G401 (cell line): Measurements from ENCODE around the gene RPL15. TPM values are rescaled to one million over a fixed set of nuclear protein-coding genes. Genes with fewer than 3 reads are reported as not detected.
"Not testable (repeated sequence)": the region's sequence is repeated elsewhere in the genome, so short reads cannot be mapped to it uniquely, and the experiment has no call there.

Experiments used
- DNase-seq: peaks from one replicate; pipeline ENCODE4 v3.0.0-alpha.2; 2015; ENCODE audit warnings: low spot score
- in situ Hi-C: cut with HindIII; loops from 2 replicates; pipeline ENCODE4 v1.10.0; 2016; ENCODE audit warnings: low sequenced_read_pairs, mixed read lengths
- total RNA-seq: library from RNA; depleted of rRNA; stranded (reverse); fragments of >200 nt; shearing (Covaris generic); gene quantifications from 2 replicates; pipeline ENCODE4 v1.2.3, GENCODE V29; 2014; rRNA removed

Gene RPL15
- 5,783 and 6,412 TPM in 2 replicates for total RNA-seq

GRCh38 chr3:23916886-23917678 lies at the start of gene RPL15, which contains the start of gene NKIRAS1:
TSS of gene RPL15 (plus strand) at chr3:23917132. CDS start at chr3:23917860, 728 bp downstream.
TSS of gene NKIRAS1 (minus strand) at chr3:23916990. CDS start at chr3:23910904, 6,086 bp downstream.
- DNase-seq: peak; percentile 97
- in situ Hi-C loops: no loop called here

- no peak for DNase-seq
- in situ Hi-C loops: no loop called here
Observed at GRCh38 chr3:23867400-23867799, 49.5 kb upstream of the RPL15 start.

GRCh38 chr3:23867838-23868237 lies 49.1 kb upstream of the RPL15 start:
- DNase-seq: no peak
- in situ Hi-C loops: no loop called here

- no peak for DNase-seq
- in situ Hi-C loops: no loop called here
Observed at GRCh38 chr3:23869977-23870662, 46.8 kb upstream of the RPL15 start.

GRCh38 chr3:23870663-23871043 lies 46.3 kb upstream of the RPL15 start:
- DNase-seq, in situ Hi-C loops: not testable (repeated sequence)

GRCh38 chr3:23871361-23871760 lies 45.6 kb upstream of the RPL15 start:
- in situ Hi-C loops, DNase-seq: not testable (repeated sequence)

- no peak for DNase-seq
- in situ Hi-C loops: no loop called here
Observed at GRCh38 chr3:23872330-23872729, 44.6 kb upstream of the RPL15 start.

GRCh38 chr3:23873941-23874340 lies 43.0 kb upstream of the RPL15 start:
- in situ Hi-C loops: no loop called here
- DNase-seq: no peak

- in situ Hi-C loops: no loop called here
- DNase-seq: no peak
Observed at GRCh38 chr3:23874359-23875112, 42.4 kb upstream of the RPL15 start.

GRCh38 chr3:23875113-23875725 lies 41.7 kb upstream of the RPL15 start:
- DNase-seq: no peak
- in situ Hi-C loops: no loop called here

GRCh38 chr3:23876923-23877322 lies 40.0 kb upstream of the RPL15 start:
- DNase-seq: no peak
- in situ Hi-C loops: no loop called here

GRCh38 chr3:23877329-23877980 lies 39.5 kb upstream of the RPL15 start:
- DNase-seq: no peak
- in situ Hi-C loops: no loop called here

GRCh38 chr3:23879485-23879884 lies 37.4 kb upstream of the RPL15 start:
- DNase-seq: no peak
- in situ Hi-C loops: no loop called here

- in situ Hi-C loops: no loop called here
- DNase-seq: no peak
Observed at GRCh38 chr3:23880703-23881339, 36.1 kb upstream of the RPL15 start.

- DNase-seq, in situ Hi-C loops: not testable (repeated sequence)
Observed at GRCh38 chr3:23881993-23882392, 34.9 kb upstream of the RPL15 start.

GRCh38 chr3:23882487-23882918 lies 34.4 kb upstream of the RPL15 start:
- DNase-seq: no peak
- in situ Hi-C loops: no loop called here

GRCh38 chr3:23884481-23884880 lies 32.5 kb upstream of the RPL15 start:
- in situ Hi-C loops: no loop called here
- DNase-seq: peak; percentile 30

GRCh38 chr3:23885210-23885609 lies 31.7 kb upstream of the RPL15 start:
- DNase-seq: no peak
- in situ Hi-C loops: no loop called here
